Gastrocnemius medialis (tissue), 4 donors: Measurements from ENCODE around the gene TAF1B. TPM values are rescaled to one million over a fixed set of nuclear protein-coding genes. Genes with fewer than 3 reads are reported as not detected.

Experiments
- ATAC-seq, 2 donors: fragments of 150-250 bp; one replicate each; pipeline ENCODE4 v1.9.1; 2016
- DNase-seq, 2 donors: peaks; one replicate each; pipeline ENCODE4 v3.0.0-alpha.2; 2019
- H3K27ac ChIP-seq, 4 donors: fragments of 200-600 bp; sonication (generic); 1 replicate in 1 of 4; 2 replicates in 3 of 4; pipeline ENCODE4 v1.5.1; 2016 to 2018; ENCODE audit warnings: mild to moderate bottlenecking in 2 of 4, moderate library complexity in 1 of 4
- H3K27me3 ChIP-seq, 3 donors: fragments of 200-600 bp; sonication (generic) in 2 of 3; 1 replicate in 1 of 3; 2 replicates in 2 of 3; pipeline versions ENCODE4 v1.5.1 to v1.6.0; 2016 to 2019; ENCODE audit warnings: mild to moderate bottlenecking in 1 of 3, moderate library complexity in 1 of 3
- H3K36me3 ChIP-seq, 2 donors: fragments of 200-600 bp; sonication (generic) in 1 of 2; one replicate each; pipeline ENCODE4 v1.5.1; 2017 to 2018
- H3K4me1 ChIP-seq, 2 donors: fragments of 200-600 bp; sonication (generic) in 1 of 2; one replicate each; pipeline ENCODE4 v1.5.1; 2016 to 2017; ENCODE audit warnings: mild to moderate bottlenecking in 2 of 2
- H3K4me3 ChIP-seq, 4 donors: fragments of 200-600 bp; sonication (generic) in 3 of 4; 1 replicate in 1 of 4; 2 replicates in 3 of 4; pipeline ENCODE4 v1.5.1; 2016 to 2019; ENCODE audit warnings: mild to moderate bottlenecking in 2 of 4
- H3K9me3 ChIP-seq, 3 donors: fragments of 200-600 bp; sonication (generic) in 2 of 3; 1 replicate in 1 of 3; 2 replicates in 2 of 3; pipeline ENCODE4 v1.5.1; 2016 to 2019
- CTCF ChIP-seq, 5 experiments: fragments of 450-650 bp in 3 of 5; fragments of 200-600 bp in 2 of 5; sonication (generic) in 2 of 5; IDR thresholded peaks in 4 of 5; conservative IDR thresholded peaks in 1 of 5; 1 replicate in 4 of 5; 2 replicates in 1 of 5; pipeline ENCODE4 v1.5.1; 2016 to 2019; ENCODE audit warnings: antibody characterized with exemption in 5 of 5, mild to moderate bottlenecking in 3 of 5, moderate library complexity in 3 of 5
- POLR2A ChIP-seq, 2 donors: fragments of 450-650 bp; IDR thresholded peaks; one replicate each; pipeline ENCODE4 v1.6.1; 2017; ENCODE audit warnings: antibody characterized with exemption in 2 of 2, mild to moderate bottlenecking in 2 of 2, moderate library complexity in 2 of 2
- in situ Hi-C, 4 donors: fragments of 200-750 bp; cut with MboI; loops; one replicate each; pipeline versions ENCODE4 v1.15.0 to v1.8.0; 2017; ENCODE audit warnings: low sequenced_read_pairs in 4 of 4
- intact Hi-C: fragments of 100-400 bp; cut with DNase I; formaldehyde crosslinking; loops from one replicate; pipeline ENCODE4 v1.15.1; 2023; ENCODE audit warnings: low total_unique reads
- total RNA-seq, 4 donors: library from RNA; depleted of rRNA; stranded (reverse); fragments of >200 nt; gene quantifications; one replicate each; pipeline versions ENCODE4 v1.1.0 to v1.2.3, GENCODE V29; 2016

Gene TAF1B
- total RNA-seq, 4 donors from 2014 or later, result 5.0 to 8.4 (median 7.3) TPM

GRCh38 chr2:9819551-9819950 lies 23.7 kb upstream of the TAF1B start:
- in situ Hi-C loops (loop anchor here in 3 of 4 donors (10.0 to 25.0 kb wide), 2 partner anchors 218 to 225 kb away; partner anchors contain the start of gene KLF11 (in 3 of the 3)), intact Hi-C loops (loop anchor here (5.0 kb wide), 1 partner anchor 613 kb away; no protein-coding TSS in a partner anchor)
- Histone ChIP-seq H3K27ac (no peak overlapping the region), H3K27me3 (no peaks in the 10 kb centered on the region), H3K36me3 (no peaks in the 10 kb centered on the region), H3K4me1 (no peaks in the 10 kb centered on the region), H3K9me3 (no peaks in the 10 kb centered on the region), H3K4me3 (no peak overlapping the region)
- TF ChIP-seq CTCF (IDR thresholded peaks at IDR 0.05 in 4 of 5, conservative IDR thresholded peaks at IDR 0.05 in 1 of 5), result no peak
- no peak for TF ChIP-seq POLR2A (IDR thresholded peaks at IDR 0.05)
- DNase-seq (no peak), ATAC-seq (no peak)

- H3K27ac ChIP-seq, result no peak overlapping the region
- H3K4me1 ChIP-seq, result no peaks in the 10 kb centered on the region
- H3K4me3 ChIP-seq, result no peak overlapping the region
- no peak for ATAC-seq
- in situ Hi-C loops, result loop anchor here in 1 of 4 donors (25.0 kb wide), 1 partner anchor 217 kb away; the partner anchor contains the start of gene KLF11
- H3K9me3 ChIP-seq, result no peaks in the 10 kb centered on the region
- TF ChIP-seq CTCF (IDR thresholded peaks at IDR 0.05 in 4 of 5, conservative IDR thresholded peaks at IDR 0.05 in 1 of 5) (no peak), POLR2A (IDR thresholded peaks at IDR 0.05) (no peak)
- intact Hi-C loops, result no loop called here
- H3K36me3 ChIP-seq, result no peaks in the 10 kb centered on the region
- H3K27me3 ChIP-seq, result no peaks in the 10 kb centered on the region
- no peak for DNase-seq
These were observed 23.0 kb upstream of the TAF1B start for GRCh38 chr2:9820020-9820973.

GRCh38 chr2:9821805-9822445 lies 21.3 kb upstream of the TAF1B start:
- Histone ChIP-seq H3K27me3 (no peaks in the 10 kb centered on the region), H3K27ac (no peak overlapping the region), H3K4me1 (no peaks in the 10 kb centered on the region), H3K4me3 (no peak overlapping the region), H3K36me3 (no peaks in the 10 kb centered on the region), H3K9me3 (no peaks in the 10 kb centered on the region)
- intact Hi-C loops (no loop called here), in situ Hi-C loops (loop anchor here in 1 of 4 donors (25.0 kb wide), 1 partner anchor 215 kb away; the partner anchor contains the start of gene KLF11)
- ATAC-seq, result no peak
- DNase-seq, result no peak
- no peak for TF ChIP-seq CTCF (IDR thresholded peaks at IDR 0.05 in 4 of 5, conservative IDR thresholded peaks at IDR 0.05 in 1 of 5)
- no peak for TF ChIP-seq POLR2A (IDR thresholded peaks at IDR 0.05)

GRCh38 chr2:9824441-9824840 lies 18.8 kb upstream of the TAF1B start:
- H3K36me3 ChIP-seq, result no peaks in the 10 kb centered on the region
- intact Hi-C loops, result no loop called here
- no peak overlapping the region for H3K4me3 ChIP-seq
- ATAC-seq, result no peak
- no peak for DNase-seq
- H3K9me3 ChIP-seq, result no peaks in the 10 kb centered on the region
- no peaks in the 10 kb centered on the region for H3K27me3 ChIP-seq
- TF ChIP-seq CTCF (IDR thresholded peaks at IDR 0.05 in 4 of 5, conservative IDR thresholded peaks at IDR 0.05 in 1 of 5) (no peak), POLR2A (IDR thresholded peaks at IDR 0.05) (no peak)
- no peaks in the 10 kb centered on the region for H3K4me1 ChIP-seq
- no peak overlapping the region for H3K27ac ChIP-seq
- in situ Hi-C loops, result loop anchor here in 1 of 4 donors (25.0 kb wide), 1 partner anchor 213 kb away; the partner anchor contains the start of gene KLF11
